GM19351 (cell line): ENCODE data around the gene GSTM3.
"Not testable (repeated sequence)": the region's sequence is repeated elsewhere in the genome, so short reads cannot be mapped to it uniquely, and the experiment has no call there.

Experiments
- ATAC-seq: cut with Tn5 transposase; IDR thresholded peaks from one replicate; pipeline ENCODE4 v1.9.1; 2021; ENCODE audit warnings: mild to moderate bottlenecking, moderate library complexity; ENCODE audit not compliant: unreplicated experiment

GSTM3 gene

DNA sequence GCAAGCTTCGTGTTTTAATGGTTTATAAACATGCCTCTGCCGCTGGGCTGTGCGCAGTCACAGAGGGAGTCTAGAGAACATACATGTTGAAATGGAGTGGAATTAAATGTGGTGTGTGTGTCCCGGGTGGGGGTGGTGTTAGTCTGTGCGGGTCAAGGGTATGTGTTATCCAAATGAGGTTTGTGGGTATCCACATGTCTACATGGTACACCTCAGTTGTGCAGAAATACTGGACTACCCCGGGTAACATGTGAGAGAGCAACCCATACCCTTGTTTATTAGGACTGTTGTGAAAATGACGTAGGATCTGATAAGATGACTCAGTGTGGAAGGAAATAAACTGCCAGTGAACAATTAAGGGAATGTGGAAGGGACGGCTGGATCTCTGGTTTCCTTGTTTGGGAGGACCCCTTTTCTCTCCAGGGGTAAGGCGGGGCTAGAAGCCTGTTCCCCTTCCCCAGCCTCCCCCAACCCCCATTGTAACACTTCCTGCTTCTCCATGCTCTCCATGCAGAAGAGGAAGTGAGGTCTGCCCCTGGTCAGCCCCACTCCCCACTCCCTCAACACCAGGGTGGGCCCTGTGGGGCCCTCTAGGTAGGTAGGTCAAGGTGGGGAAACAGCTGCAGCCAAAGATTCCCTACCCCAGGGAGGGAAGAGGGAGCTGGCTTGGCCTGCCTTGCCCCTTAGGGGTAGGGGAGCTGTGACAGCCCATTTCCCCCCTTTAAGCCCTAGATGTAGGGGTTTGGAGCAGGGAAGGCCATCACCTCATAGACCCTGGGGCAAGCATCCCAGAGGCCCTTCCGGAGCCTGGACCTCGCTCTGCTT, 22.2 kb upstream of the GSTM3 start:
- no peak for ATAC-seq

DNA sequence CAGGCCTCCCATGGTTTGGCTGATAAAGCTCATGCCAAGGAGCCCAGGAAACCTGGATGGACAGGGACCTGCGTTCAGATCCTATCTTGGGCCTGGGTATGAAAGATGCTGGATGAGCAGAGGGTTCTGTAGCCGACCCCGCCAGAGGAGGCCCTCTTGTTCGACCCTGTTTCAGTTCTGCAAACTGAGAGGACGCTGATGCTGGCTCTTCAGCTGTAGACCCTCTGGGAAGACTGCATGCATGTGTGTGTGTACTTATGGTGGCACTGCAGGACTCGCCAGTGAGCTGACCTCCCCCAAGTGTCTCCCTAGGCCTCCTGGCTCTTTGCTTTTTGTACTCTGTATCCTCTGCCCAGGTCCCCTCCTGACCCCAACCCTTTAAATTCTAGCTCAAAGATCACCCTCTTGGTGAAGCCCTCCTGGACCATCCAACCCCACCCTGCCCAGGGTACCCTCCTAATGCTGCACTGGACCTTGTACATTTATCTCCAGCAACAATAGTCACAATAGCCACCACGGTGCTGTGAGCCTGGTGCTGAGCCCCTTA, 21.3 kb upstream of the GSTM3 start:
- no peak for ATAC-seq

DNA sequence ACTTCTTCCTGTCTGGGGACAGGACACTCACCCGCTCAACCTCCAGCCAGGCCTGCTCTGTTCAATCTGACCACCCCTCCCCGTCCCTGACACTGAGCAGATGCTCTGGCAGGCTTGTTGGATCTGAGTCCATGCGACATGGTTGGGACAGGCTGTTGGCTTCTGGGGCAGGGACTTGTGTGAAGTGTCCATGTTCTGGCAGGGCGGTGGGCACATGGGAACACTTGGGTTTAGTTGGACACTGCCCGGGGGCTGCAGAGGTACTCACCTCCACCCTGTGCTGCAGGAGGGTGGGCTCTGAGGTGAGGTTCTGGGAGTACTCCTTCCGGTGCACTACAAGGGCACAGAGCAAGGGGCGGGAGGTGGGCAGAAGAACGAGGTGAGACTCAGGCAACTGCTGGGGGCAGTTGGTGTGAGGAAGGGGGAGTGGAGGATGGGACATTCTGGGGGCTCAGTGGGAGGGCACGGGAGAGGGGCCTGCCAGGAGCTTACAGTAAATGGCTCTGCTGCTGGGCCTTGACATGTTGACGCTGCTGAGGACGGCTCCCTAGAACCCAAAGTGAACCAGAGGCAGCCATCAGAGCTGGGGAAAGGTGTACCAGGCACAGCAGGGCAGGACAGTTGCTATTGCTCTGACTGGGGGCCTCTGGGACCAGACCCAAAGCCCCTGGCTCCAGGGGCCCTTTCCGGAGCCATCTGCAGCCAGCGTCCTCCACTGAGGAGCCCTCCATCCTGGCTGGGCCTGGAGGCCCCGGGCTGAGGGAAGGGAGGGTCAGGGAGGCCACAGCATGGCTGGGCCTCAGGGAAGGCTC, 20.6 kb upstream of the GSTM3 start:
- no peak for ATAC-seq

DNA sequence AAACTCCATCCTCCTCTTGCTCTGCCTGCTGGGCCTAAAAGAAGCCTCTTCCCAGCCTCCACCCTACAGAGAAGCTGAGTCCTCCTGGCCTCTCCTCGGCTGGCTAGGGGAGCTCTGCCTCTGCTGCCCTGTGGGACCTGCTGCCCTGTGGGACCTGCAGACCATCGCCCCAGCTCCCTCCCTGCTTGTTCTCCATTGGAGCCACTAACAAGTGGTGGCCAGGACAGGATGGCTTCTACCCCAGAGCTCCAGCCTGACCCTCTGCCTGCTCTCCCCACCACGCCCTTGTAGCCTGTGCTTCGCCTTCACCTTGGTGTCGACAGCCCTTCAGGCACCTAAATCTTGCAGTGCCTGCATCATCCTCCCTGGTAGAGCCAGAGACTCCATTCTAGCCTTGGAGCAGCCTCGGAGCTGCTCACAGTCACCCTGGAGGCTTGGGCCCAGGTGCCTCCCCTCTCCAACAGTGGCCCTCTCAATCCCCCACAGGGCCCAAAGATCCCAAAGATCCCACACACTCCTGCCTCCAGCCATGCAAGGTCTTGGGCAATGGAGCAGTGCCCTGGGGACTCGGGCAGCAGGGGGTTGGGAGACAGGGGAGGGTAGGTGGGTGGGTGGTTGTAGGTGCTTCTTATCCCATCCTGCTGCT, 19.9 kb upstream of the GSTM3 start:
- ATAC-seq: no peak

DNA sequence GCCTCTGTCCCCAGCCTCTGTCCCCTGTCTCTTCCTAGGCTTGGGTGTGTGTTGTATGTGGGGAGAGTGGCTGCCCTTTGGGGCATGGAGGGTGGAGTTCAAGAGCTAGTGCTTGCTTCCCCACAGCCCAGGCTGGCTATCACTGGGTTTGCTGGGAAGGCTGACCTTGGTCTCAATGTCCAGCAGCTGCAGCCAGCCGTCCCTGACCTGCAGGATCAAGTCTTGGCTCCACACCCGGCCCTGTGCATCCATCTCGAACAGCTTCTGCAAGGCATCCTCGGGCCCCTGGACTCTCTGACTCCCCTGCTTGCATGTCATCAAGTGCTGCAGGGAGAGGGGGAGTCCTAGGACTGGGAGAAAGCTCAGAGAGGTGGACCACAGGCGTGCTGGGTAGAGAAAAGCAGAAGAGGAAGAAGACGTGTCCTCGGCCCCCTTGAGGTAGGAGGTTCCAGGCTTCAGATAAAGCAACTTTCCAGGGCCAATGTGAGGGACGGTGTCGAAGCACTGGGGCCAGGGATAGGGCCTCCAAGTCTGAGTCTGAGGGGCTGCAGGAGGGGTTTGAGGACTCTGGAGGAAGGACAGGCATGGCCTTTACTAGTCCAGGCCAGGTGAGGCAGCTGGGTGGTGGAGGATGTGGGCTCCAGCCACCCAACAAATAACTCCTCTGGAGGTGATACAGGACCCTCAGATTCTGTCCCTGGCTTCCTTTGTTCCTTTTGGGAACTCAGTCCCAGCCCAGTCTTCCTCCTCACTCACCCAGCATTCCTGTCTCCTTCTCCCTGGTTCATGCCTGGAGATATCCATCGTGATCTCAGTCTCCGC, 18.9 kb upstream of the GSTM3 start:
- no peak for ATAC-seq

DNA sequence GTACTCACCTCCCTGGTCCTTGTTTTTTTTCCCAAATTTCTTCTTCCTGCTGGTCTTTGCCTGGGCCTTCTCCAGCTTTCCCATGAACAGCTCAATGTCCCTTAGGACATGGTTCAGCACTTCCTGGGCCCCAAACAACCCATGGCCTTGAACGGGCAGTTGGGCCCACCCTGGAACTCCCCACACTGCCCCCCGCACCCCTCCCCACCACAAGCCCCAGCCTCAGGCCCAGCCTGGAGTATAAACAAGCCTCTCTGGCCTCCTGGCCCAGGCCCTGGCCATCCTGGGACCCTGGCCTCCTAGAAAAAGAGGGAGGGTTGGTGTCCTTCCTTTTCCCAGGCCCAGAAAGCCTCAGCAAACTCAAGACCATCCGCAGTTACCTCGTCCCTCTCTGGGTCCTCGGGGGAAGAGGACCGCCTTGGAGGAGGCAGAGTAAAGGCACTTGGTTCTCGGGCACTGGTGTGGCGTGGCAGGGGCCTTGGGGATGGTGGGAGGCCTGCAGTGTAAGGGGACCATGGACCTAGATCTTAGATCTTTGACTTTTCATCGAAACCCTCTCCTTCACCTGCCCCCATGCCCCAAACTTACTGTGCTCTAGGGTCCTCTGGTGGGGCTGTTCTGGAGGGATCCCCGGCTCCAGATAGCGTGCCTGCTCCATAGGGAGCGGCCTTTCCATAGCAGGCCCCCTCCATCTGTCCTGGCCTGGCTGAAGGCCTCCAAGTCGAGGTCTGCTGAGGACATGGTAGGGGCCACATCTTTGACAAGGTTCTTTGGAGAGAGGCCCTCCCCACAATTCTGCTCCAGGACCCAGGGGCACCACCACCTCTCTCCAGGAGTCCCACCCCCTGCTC, 17.3 kb upstream of the GSTM3 start:
- no peak for ATAC-seq

DNA sequence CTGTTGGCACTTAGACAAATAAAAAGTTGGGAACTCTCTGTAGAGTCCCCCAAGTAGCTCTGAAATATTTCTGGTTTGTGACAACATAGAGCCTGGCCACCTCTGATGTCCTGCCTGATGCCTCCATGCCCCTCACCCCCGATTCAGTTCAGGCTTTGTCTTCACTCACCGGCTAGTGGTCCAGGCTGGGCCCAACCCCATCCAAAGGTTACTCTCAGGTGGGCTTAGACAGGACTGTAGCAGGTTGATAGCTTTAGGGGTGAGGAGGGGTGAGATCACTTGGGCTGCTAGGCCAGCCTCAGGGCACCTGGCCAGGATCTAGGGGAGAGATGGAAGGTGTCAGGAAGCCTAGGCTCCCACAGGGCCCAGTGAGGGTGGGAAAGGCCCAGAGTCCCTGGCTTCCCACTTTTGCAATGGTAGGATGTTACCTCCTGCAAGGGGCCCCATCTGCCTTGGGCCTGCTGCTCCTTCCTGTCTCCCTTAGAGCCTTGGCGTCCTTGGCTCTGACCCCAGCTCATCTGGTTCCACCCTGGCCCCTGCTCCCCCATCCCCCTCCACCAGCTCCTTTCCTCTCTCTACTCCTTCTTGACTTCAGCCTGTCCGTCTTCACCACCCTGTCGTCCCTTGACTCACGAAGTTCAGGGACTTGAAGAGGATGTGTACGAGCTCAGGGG, 16.1 kb upstream of the GSTM3 start:
- ATAC-seq: no peak

DNA sequence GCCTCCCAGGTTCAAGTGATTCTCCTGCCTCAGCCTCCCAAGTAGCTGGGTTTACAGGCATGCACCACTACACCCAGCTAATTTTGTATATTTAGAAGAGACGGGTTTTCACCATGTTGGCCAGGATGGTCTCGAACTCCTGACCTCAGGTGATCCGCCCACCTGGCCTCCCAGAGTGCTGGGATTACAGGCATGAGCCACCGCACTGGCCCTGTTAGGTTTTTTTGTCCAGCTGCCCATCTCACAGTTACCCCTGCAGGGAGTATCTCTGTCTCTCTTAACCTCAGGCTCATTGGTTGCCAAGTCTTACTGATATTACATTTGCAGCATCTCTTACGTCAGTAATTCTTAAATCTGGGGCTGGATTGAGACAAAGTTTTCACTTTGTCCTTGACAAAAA, 15.5 kb upstream of the GSTM3 start:
- not testable (repeated sequence) for ATAC-seq

DNA sequence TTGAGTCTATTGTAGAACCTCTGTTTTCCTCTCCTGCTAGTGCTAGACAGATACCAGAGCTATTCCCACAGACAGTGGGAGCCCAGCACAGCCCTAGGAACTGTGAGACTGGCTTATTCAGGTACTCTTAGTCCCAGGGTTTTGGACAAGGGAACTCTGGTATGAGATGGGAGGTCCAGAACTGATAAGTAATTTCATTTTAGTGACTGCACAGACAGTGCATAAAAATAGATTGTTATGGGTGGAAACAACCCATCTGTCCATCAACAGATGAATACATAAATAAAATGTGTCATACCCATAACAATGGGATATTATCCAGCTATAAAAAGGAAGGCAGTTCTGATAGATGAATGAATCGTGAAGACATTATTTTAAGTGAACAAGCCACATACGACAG, 13.9 kb upstream of the GSTM3 start:
- ATAC-seq: no peak

DNA sequence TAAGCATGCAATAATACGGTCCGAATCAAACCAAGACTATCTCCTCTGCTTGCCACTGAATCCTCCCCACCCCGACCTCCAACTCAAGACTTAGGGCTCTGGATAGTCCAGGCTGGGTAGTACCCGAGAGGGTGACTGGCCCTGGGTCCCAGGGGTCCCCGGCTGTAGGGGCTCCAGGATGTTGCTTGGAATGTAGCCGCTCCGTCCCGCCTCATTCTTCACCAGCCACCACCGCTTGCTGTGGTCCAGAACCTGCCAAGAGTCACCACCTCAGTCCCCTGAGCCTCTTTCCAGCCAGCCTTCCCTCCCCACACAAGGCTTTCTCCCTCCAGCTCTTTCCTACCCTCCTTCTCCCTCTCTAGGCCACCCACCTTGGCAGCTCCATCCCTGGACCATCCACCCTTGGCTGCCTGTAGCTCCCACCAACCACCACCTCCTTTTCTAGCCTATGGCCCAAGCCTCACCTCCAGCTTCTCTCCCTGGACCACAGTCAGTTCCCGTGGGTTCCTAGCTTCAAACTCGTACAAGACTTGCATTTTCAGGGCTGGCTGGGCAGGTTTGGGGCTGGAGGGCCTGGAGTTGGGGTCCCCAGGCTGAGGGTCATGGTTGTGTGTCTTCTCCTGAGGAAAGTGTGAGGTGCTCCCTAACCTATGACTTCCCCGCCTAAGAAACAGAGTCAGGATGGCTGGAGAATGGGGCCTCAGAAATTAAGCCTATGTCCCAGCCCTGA, 10.9 kb upstream of the GSTM3 start:
- no peak for ATAC-seq

DNA sequence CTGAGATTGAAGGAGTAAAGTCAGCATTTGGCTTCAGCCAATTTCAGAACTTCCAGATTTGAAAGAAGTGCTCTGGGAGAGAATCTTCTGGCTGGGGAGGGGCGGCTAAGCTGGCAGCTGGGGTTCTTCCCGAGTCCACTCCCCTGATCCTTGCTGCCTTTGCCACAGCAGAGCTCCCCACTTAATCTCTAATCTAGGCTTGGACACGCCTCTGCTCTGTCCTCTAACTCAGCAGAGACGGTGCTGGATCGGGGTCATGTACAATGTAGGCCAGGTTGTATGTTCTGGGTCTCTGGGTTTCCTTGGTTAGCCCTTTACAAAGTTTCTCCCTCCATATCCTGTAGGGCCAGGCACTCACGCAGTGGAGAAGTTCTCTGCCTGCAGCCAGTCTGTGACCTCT, 10.1 kb upstream of the GSTM3 start:
- no peak for ATAC-seq

DNA sequence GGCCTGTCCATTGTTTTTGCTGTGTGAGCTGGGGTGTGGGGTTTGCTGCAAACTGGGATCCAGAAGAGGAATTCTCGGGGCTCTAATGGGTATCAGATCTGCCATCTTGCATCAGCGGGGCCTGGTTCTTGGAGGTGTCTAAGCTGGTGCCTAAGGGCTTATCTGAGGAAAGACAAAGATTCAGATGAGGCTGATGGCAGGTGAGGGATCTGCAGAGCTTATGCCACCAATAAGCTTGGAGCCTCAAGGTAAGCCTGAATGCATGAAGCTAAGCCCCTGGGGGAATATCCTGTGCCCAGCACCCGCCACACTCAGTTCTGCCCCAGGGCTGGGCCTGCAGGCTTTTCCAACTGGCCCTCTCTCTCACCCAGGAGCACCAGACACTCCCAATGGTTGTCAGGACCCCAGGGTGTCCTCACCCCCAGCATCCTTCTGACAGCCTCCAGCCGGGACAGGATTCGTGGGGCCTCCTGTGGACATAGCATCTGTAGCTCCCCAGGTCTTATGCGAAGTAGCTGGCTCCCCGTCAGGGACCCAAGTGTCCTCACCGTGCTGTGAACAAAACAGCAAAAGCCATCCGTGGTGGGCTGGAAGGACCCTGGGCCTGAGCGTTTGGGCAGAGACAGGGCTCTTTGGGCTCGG, 9.5 kb upstream of the GSTM3 start:
- ATAC-seq: no peak

DNA sequence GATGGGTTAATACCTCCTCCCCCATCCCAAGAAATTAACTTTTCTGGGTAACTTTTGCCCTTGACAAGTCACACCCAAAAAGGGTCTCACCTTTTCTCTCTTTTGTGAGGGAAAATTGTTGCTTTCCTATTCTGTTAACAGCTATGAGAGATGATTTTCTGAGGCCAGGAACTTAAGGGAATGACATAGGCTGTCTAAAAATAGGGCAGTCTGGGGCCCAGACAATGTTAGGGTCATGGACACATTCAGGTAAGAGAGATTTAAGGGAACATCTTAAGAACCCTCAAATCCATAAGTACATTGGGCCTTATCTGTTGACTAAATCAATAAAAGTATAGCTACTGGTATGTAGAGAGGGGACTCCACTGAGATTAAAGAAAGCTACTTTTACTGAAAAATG, 8.4 kb upstream of the GSTM3 start:
- no peak for ATAC-seq

DNA sequence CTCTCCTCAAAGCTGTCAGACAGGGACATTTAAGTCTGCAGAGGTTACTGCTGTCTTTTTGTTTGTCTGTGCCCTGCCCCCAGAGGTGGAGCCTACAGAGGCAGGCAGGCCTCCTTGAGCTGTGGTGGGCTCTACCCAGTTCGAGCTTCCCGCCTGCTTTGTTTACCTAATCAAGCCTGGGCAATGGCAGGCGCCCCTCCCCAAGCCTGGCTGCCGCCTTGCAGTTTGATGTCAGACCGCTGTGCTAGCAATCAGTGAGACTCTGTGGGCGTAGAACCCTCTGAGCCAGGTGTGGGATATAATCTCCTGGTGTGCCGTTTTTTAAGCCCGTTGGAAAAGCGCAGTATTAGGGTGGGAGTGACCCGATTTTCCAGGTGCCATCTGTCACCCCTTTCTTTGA, 7.5 kb upstream of the GSTM3 start:
- not testable (repeated sequence) for ATAC-seq

DNA sequence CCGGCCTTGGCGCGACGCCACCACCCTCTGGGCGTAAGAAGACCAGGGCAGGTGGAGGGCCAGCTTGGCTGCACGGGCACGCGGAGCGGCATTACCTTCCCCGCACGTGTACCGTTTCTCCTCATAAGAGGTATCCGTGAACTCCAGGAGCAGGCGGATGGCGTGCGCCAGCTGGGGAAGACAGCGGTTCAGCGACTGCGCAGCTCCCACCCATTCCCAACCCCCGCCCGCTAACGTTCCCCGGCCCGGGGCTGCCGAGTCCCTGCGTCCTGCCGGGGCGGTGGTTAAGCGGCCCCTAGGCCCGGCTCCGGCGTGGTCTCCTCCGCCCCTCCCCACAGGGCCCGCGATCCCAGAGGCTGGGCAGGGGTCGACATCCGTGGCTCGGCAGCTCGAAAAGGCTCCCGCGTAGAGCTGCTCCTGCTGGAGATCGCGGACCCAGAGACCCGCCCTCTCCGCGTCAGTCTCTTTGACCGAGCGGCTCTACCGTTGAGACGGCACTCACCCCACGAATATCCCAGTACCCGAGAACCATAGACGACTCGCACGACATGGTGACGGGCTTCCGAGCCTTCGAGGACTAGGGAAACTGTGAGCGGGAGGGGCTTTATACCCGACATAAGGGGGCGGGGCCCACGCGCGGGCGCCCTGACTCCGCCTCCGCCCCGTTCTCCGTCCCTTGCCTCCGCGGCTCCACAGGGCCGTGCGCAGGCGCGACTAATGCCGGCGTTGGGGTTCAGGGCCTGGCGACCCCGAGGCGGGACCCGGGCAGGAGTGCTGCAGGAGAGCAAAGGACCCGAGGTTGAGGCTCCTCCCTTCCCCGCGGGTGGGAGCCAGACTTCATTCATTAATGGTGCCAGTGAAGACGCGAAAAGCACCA, 862 bp downstream of the GSTM3 start:
- peak; percentile 92 for ATAC-seq

DNA sequence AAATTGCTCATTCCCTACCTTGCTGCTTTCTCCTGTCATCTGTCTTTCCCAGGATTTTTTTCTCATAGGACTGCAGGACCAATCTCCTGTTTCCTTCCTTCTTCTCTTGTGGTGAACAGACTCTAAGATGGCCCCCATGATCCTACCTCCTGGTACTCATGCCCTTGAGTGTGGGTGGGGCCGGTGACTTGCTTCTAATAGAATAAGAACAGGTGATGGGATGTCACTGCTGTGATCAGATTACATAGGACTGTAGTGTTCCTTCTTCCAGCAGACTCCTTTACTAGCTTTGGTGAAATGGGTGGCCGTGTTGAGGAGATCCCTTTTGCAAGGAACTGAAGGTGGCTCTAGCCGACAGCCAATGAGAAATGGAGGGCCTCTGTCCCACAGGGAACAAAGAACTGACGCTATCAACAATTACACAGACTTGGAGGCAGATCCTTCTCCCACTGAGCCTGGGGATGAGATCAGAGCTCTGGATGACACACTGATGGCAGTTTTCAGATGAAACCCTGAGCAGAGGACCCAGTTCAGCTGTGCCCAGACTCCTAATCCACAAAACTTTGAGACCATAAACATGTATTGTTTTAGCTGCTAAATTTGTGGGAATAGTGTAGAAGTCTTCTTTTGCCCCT, 7.5 kb downstream of the GSTM3 start:
- ATAC-seq: no peak
